IMR-90 (cell line): ENCODE measurements around the gene GABARAPL2. TPM values are rescaled to one million over a fixed set of nuclear protein-coding genes. Genes with fewer than 3 reads are reported as not detected.
A peak's percentile ranks its signal among the peaks of the same experiment; 100 is the strongest.

Experiments
- ATAC-seq: fragments of 200-7000 bp; cut with Tn5 transposase; 2 replicates; pipeline ENCODE4 v1.9.1; 2020; ENCODE audit warnings: low read depth, mild to moderate bottlenecking, moderate library complexity
- BruUV-seq: library from RNA; stranded (reverse); fragments of 400-500 nt; replicated peaks from 2 replicates; lab custom pipeline; 2021; lab: Mats Ljungman, UMichigan
- CTCF ChIA-PET: fragments of 300-600 bp; formaldehyde crosslinking; extraction: SDS; loops from one replicate; lab custom pipeline; 2021; ENCODE audit warnings: antibody characterized with exemption; lab: Yijun Ruan, JAX
- POLR2A ChIA-PET: fragments of 300-600 bp; sonication (Branson Sonifier 250); formaldehyde crosslinking; loops from one replicate; lab custom pipeline; 2022; ENCODE audit warnings: antibody characterized with exemption; ENCODE audit not compliant: unreplicated experiment; lab: Charles Lee
- DNase-seq: peaks from one replicate; pipeline ENCODE4 v3.0.0; 2013
- H2AFZ ChIP-seq: replicated peaks from 2 replicates; pipeline ENCODE3; 2013; ENCODE audit warnings: low read length, mild to moderate bottlenecking; ENCODE audit not compliant: poor library complexity
- H2AK5ac ChIP-seq: 2 replicates; pipeline ENCODE4 v1.6.1; 2013; ENCODE audit warnings: low read depth, low read length, inconsistent platforms
- H2AK9ac ChIP-seq: replicated peaks from 2 replicates; pipeline ENCODE3; 2013; ENCODE audit warnings: mild to moderate bottlenecking, low read depth, low read length, moderate library complexity; ENCODE audit not compliant: poor library complexity
- H2BK120ac ChIP-seq: 2 replicates; pipeline ENCODE4 v1.6.1; 2013; ENCODE audit warnings: low read depth, low read length, inconsistent platforms
- H2BK15ac ChIP-seq: 3 replicates; pipeline ENCODE4 v1.6.1; 2013; ENCODE audit warnings: low read depth, low read length, inconsistent platforms
- H2BK20ac ChIP-seq: 2 replicates; pipeline ENCODE4 v1.6.1; 2013; ENCODE audit warnings: low read depth, mild to moderate bottlenecking, inconsistent platforms, low read length, moderate library complexity
- H2BK5ac ChIP-seq: 2 replicates; pipeline ENCODE4 v1.6.1; 2013; ENCODE audit warnings: mild to moderate bottlenecking, low read depth, low read length, inconsistent platforms; ENCODE audit not compliant: poor library complexity, severe bottlenecking
- H3K14ac ChIP-seq: replicated peaks from 2 replicates; pipeline ENCODE4 v1.6.1; 2013; ENCODE audit warnings: low read depth, low read length, inconsistent platforms
- H3K18ac ChIP-seq: 2 replicates; pipeline ENCODE4 v1.6.1; 2013; ENCODE audit warnings: low read depth, low read length, control low read depth
- H3K23ac ChIP-seq: 2 replicates; pipeline ENCODE4 v1.6.1; 2013; ENCODE audit warnings: low read depth, low read length, inconsistent platforms
- H3K27ac ChIP-seq: 2 replicates; pipeline ENCODE4 v1.5.1; 2013; ENCODE audit warnings: mild to moderate bottlenecking, control low read depth, low read length; ENCODE audit not compliant: insufficient read depth
- H3K27me3 ChIP-seq: 2 replicates; pipeline ENCODE4 v1.6.1; 2013; ENCODE audit warnings: low read length; ENCODE audit not compliant: control insufficient read depth, insufficient read depth
- H3K36me3 ChIP-seq: 2 replicates; pipeline ENCODE4 v1.6.1; 2013; ENCODE audit warnings: low read length, mixed read lengths; ENCODE audit not compliant: control insufficient read depth, insufficient read depth
- H3K4ac ChIP-seq: 2 replicates; pipeline ENCODE4 v1.6.1; 2013; ENCODE audit warnings: low read depth, low read length, inconsistent platforms
- H3K4me1 ChIP-seq: 2 replicates; pipeline ENCODE4 v1.6.1; 2013; ENCODE audit warnings: low read length, mixed read lengths; ENCODE audit not compliant: control insufficient read depth, insufficient read depth
- H3K4me2 ChIP-seq: 2 replicates; pipeline ENCODE4 v1.6.1; 2013; ENCODE audit warnings: low read depth, mild to moderate bottlenecking, control low read depth, low read length, moderate library complexity
- H3K4me3 ChIP-seq: 2 replicates; pipeline ENCODE4 v1.5.1; 2013; ENCODE audit warnings: low read depth, mild to moderate bottlenecking, control low read depth, low read length, moderate library complexity; ENCODE audit not compliant: insufficient read depth
- H3K56ac ChIP-seq: 2 replicates; pipeline ENCODE4 v1.6.1; 2013; ENCODE audit warnings: low read length, inconsistent platforms; ENCODE audit not compliant: insufficient read depth; ENCODE audit errors: extremely low read depth
- H3K79me1 ChIP-seq, 2 experiments: 2 replicates each; pipeline ENCODE4 v1.6.1; 2013; ENCODE audit warnings: low read length in 2 of 2, inconsistent platforms in 1 of 2, low read depth in 1 of 2
- H3K9ac ChIP-seq: 2 replicates; pipeline ENCODE4 v1.6.1; 2013; ENCODE audit warnings: low read depth, low read length, control low read depth
- H3K9me1 ChIP-seq: 2 replicates; pipeline ENCODE4 v1.6.1; 2013; ENCODE audit warnings: low read length, inconsistent platforms; ENCODE audit not compliant: insufficient read depth
- H3K9me3 ChIP-seq: 2 replicates; pipeline ENCODE4 v1.6.1; 2013; ENCODE audit warnings: low read length; ENCODE audit not compliant: control insufficient read depth, insufficient read depth
- H4K20me1 ChIP-seq: 2 replicates; pipeline ENCODE4 v1.6.1; 2013; ENCODE audit warnings: low read length, inconsistent platforms; ENCODE audit not compliant: insufficient read depth
- H4K5ac ChIP-seq: 2 replicates; pipeline ENCODE4 v1.6.1; 2013; ENCODE audit warnings: mild to moderate bottlenecking, low read depth, low read length, control low read depth
- H4K8ac ChIP-seq, 2 experiments: 2 replicates each; pipeline ENCODE4 v1.6.1; 2013; ENCODE audit warnings: low read depth in 2 of 2, low read length in 2 of 2, control low read depth in 1 of 2, inconsistent platforms in 1 of 2
- H4K91ac ChIP-seq: 2 replicates; pipeline ENCODE4 v1.6.1; 2013; ENCODE audit warnings: low read depth, low read length, inconsistent platforms; ENCODE audit not compliant: insufficient read depth
- CEBPB ChIP-seq: IDR thresholded peaks from 2 replicates; pipeline ENCODE4 v1.6.1; 2012; ENCODE audit warnings: low read depth, low read length, improper control_type of control experiment
- RAD21 ChIP-seq: IDR thresholded peaks from 2 replicates; pipeline ENCODE4 v1.6.1; 2012; ENCODE audit warnings: low read length, improper control_type of control experiment
- SMC3 ChIP-seq: fragments of 150-350 bp; IDR thresholded peaks from 2 replicates; pipeline ENCODE4 v1.6.1; 2016; ENCODE audit warnings: low read depth, mild to moderate bottlenecking, antibody characterized with exemption, low read length, moderate library complexity
- USF2 ChIP-seq: fragments of 150-350 bp; IDR thresholded peaks from 2 replicates; pipeline ENCODE4 v1.6.1; 2017; ENCODE audit warnings: mild to moderate bottlenecking, antibody characterized with exemption, low read length, low read depth
- WGBS, 2 experiments: methylation state at CpG; one replicate each; pipeline versions ENCODE4 v1.1.5 to v1.1.7; 2013; ENCODE audit warnings: missing lambda C conversion rate in 2 of 2; ENCODE audit not compliant: insufficient read length in 1 of 2; ENCODE audit errors: extremely low coverage in 2 of 2; 5-methylcytosine and 5-hydroxymethylcytosine counted together
- dilution Hi-C: fragments of 300-500 bp; cut with HindIII; formaldehyde crosslinking; loops from one replicate; pipeline ENCODE4 v1.14.3; 2018; ENCODE audit warnings: low sequenced_read_pairs; ENCODE audit not compliant: unreplicated experiment
- in situ Hi-C: fragments of 300-500 bp; cut with MboI; formaldehyde crosslinking; loops from 3 replicates; pipeline ENCODE4 v1.14.3; 2019; ENCODE audit warnings: low sequenced_read_pairs, inconsistent platforms, mixed read lengths
- intact Hi-C: fragments of 100-400 bp; cut with micrococcal nuclease; formaldehyde crosslinking; loops from 2 replicates; pipeline ENCODE4 v1.10.0; 2022
- polyA plus RNA-seq, 3 experiments: library from polyadenylated mRNA; depleted of rRNA; stranded (reverse); fragments of >200 nt; gene quantifications; 2 replicates each; pipeline ENCODE4 v1.2.3, GENCODE V29; 2012; ENCODE audit warnings: low replicate concordance in 1 of 3
- total RNA-seq: library from RNA; depleted of rRNA; stranded (reverse); fragments of >200 nt; gene quantifications from 2 replicates; pipeline ENCODE4 v1.2.3, GENCODE V29; 2012
- TF ChIP-seq, protein P1 (sequence below): conservative IDR thresholded peaks from 2 replicates; pipeline ENCODE4 v1.5.1; 2012; ENCODE audit warnings: mild to moderate bottlenecking, low read depth, low read length, improper control_type of control experiment

GABARAPL2 gene
- total and polyA plus RNA-seq, 2 of the 4 experiments (the other 2 are of a cell fraction): 33.3 to 65.9 TPM

DNA sequence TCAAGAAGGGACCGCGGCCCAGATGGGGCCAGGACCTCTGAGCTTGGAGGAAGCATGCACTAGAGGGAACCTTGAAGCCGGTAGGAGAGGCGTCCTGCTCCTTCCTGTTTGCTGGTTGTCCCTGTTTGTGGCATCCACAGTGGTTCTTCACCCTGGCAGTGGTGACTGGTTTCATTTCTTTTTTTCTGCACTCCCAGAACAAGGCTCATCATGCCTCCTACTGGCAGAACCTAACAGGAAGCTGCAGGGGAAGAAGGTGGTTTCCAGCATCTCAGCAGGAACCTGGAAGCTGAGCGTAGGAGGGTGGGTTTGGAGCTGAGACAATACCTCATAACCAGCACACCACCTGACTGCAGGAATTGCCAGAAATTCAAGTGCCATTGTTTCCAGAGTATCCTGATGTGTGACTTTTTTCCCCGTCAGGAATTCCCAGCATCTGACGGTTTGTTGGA is 15.9 kb upstream of the GABARAPL2 start:
- TF ChIP-seq SMC3 (peak; percentile 38), USF2 (no peak), CEBPB (no peak), RAD21 (peak; percentile 51)
- TF ChIP-seq, protein P1, sequence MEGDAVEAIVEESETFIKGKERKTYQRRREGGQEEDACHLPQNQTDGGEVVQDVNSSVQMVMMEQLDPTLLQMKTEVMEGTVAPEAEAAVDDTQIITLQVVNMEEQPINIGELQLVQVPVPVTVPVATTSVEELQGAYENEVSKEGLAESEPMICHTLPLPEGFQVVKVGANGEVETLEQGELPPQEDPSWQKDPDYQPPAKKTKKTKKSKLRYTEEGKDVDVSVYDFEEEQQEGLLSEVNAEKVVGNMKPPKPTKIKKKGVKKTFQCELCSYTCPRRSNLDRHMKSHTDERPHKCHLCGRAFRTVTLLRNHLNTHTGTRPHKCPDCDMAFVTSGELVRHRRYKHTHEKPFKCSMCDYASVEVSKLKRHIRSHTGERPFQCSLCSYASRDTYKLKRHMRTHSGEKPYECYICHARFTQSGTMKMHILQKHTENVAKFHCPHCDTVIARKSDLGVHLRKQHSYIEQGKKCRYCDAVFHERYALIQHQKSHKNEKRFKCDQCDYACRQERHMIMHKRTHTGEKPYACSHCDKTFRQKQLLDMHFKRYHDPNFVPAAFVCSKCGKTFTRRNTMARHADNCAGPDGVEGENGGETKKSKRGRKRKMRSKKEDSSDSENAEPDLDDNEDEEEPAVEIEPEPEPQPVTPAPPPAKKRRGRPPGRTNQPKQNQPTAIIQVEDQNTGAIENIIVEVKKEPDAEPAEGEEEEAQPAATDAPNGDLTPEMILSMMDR: peak; percentile 47
- Histone ChIP-seq H2AK9ac (no peak overlapping the region), H3K79me1 (0 out of 4 replicates have a peak, but pooled peaks cover 0 to under 1% of the 10 kb centered on the region in 2 experiments), H3K9ac (no peak overlapping the region), H3K18ac (no peak overlapping the region), H4K20me1 (no peaks in the 10 kb centered on the region), H2BK15ac (no peak overlapping the region), H2BK20ac (no peak overlapping the region), H2BK120ac (no peak overlapping the region), H4K91ac (no peak overlapping the region), H2AK5ac (no peak overlapping the region), H2BK5ac (no peak overlapping the region), H3K9me3 (no peaks in the 10 kb centered on the region), H3K27ac (no peak overlapping the region), H3K4me2 (no peak overlapping the region), H3K14ac (no peak overlapping the region), H3K23ac (no peak overlapping the region), H4K5ac (no peak overlapping the region), H3K4me3 (no peak overlapping the region), H3K27me3 (no peaks in the 10 kb centered on the region), H3K4me1 (no peaks in the 10 kb centered on the region), H3K4ac (no peak overlapping the region), H4K8ac (no peak overlapping the region), H3K36me3 (no peaks in the 10 kb centered on the region), H3K56ac (no peak overlapping the region), H3K9me1 (no peaks in the 10 kb centered on the region; the same call in 1 of the 2 replicates), H2AFZ (no peak overlapping the region)
- POLR2A ChIA-PET: no interaction called here
- no TSS peak for BruUV-seq
- ATAC-seq (no peak; the same call in 1 of the 2 replicates), DNase-seq (peak; percentile 43)
- intact Hi-C loops (loop anchor here (1.0 kb wide), 1 partner anchor 79 kb away; no protein-coding TSS in a partner anchor), in situ Hi-C loops (no loop called here), dilution Hi-C loops (no loop called here)
- CTCF ChIA-PET: interaction anchor here (0.5 to 2.1 kb wide), 3 partner anchors 15 to 1594 kb away, joined by 4 to 7 read pairs (median 5); no protein-coding TSS in a partner anchor
- 80% methylated on average over 2 of the region's 7 CpGs; no CpG with 5 or more reads in 1 of the 2 experiments for WGBS, 2 experiments
